K562 (cell line): ENCODE measurements around the gene FGF14. TPM values are rescaled to one million over a fixed set of nuclear protein-coding genes. Genes with fewer than 3 reads are reported as not detected.

Experiments used
- ATAC-seq: fragments of 200-7000 bp; cut with Tn5 transposase; 3 replicates; pipeline ENCODE4 v1.9.1; 2020; ENCODE audit warnings: moderate library complexity
- BruUV-seq: library from RNA; stranded (reverse); fragments of 400-500 nt; replicated peaks from 2 replicates; lab custom pipeline; 2021; lab: Mats Ljungman, UMichigan
- CTCF ChIA-PET: fragments of 300-600 bp; formaldehyde crosslinking; extraction: SDS; loops from one replicate; lab custom pipeline; 2021; ENCODE audit warnings: low intra/inter-chr PET ratio; lab: Yijun Ruan, JAX
- POLR2A ChIA-PET: fragments of 300-600, 350-650 bp; sonication (Branson Sonifier 250); formaldehyde crosslinking; extraction: SDS; loops from one replicate; lab custom pipeline; 2021; ENCODE audit warnings: antibody characterized with exemption, inconsistent platforms; lab: Yijun Ruan, JAX
- DNase-seq, 4 experiments: peaks; one replicate each; pipeline versions ENCODE4 v3.0.0 to v3.0.0-alpha.2; 2011 to 2018; ENCODE audit warnings: low spot score in 3 of 4, mixed read lengths in 3 of 4; ENCODE audit errors: extremely low read depth in 1 of 4
- FAIRE-seq: peaks from 2 replicates; lab custom pipeline; 2011; peaks lifted over from hg19 to GRCh38; lab: Jason Lieb, UNC
- H2AFZ ChIP-seq: 2 replicates; pipeline ENCODE4 v1.6.0; 2011; ENCODE audit warnings: low read depth, low read length, control low read depth, inconsistent platforms
- H3K27ac ChIP-seq: fragments of 200-600 bp; 3 replicates; pipeline ENCODE4 v1.8.0; 2011; ENCODE audit warnings: low read depth, mild to moderate bottlenecking, control low read depth, inconsistent platforms, low read length, moderate library complexity, mixed read lengths; ENCODE audit errors: extremely low read depth
- H3K27me3 ChIP-seq, 2 experiments: fragments of 300-600 bp in 1 of 2; 2 replicates in 1 of 2; 3 replicates in 1 of 2; pipeline versions ENCODE4 v1.6.0 to v1.8.0; 2011; ENCODE audit warnings: inconsistent platforms in 2 of 2, low read length in 2 of 2, mild to moderate bottlenecking in 1 of 2, mixed read lengths in 1 of 2, moderate library complexity in 1 of 2; ENCODE audit not compliant: control insufficient read depth in 2 of 2, insufficient read depth in 2 of 2
- H3K36me3 ChIP-seq: fragments of 300-600 bp; 3 replicates; pipeline ENCODE4 v1.8.0; 2011; ENCODE audit warnings: mild to moderate bottlenecking, low read length, inconsistent platforms; ENCODE audit not compliant: control insufficient read depth, insufficient read depth
- H3K4me1 ChIP-seq, 2 experiments: fragments of 200-600 bp in 1 of 2; replicated peaks in 1 of 2; 2 replicates in 1 of 2; 3 replicates in 1 of 2; pipeline versions ENCODE4 v1.5.1 to v1.8.0; 2011; ENCODE audit warnings: inconsistent platforms in 2 of 2, low read length in 2 of 2, mild to moderate bottlenecking in 1 of 2, mixed read lengths in 1 of 2, moderate library complexity in 1 of 2; ENCODE audit not compliant: control insufficient read depth in 2 of 2, insufficient read depth in 2 of 2
- H3K4me2 ChIP-seq: 2 replicates; pipeline ENCODE4 v1.6.1; 2011; ENCODE audit warnings: low read length, control low read depth, inconsistent platforms, mixed read lengths; ENCODE audit not compliant: insufficient read depth
- H3K4me3 ChIP-seq: fragments of 200-600 bp; sonication (generic), shearing (Covaris generic); 2 replicates; pipeline ENCODE4 v1.5.1; 2016; ENCODE audit warnings: control low read depth, inconsistent platforms
- H3K79me2 ChIP-seq: fragments of 200-600 bp; 3 replicates; pipeline ENCODE4 v1.8.0; 2011; ENCODE audit warnings: low read length, inconsistent platforms; ENCODE audit not compliant: control insufficient read depth, insufficient read depth
- H3K9ac ChIP-seq, 2 experiments: 2 replicates each; pipeline versions ENCODE4 v1.6.0 to v1.6.1; 2011; ENCODE audit warnings: low read depth in 2 of 2, low read length in 2 of 2, control low read depth in 1 of 2, inconsistent platforms in 1 of 2, mild to moderate bottlenecking in 1 of 2, mixed read lengths in 1 of 2; ENCODE audit not compliant: insufficient read depth in 1 of 2
- H3K9me1 ChIP-seq: one replicate; pipeline ENCODE4 v1.6.0; 2011; ENCODE audit warnings: inconsistent platforms, mild to moderate bottlenecking, low read length, moderate library complexity; ENCODE audit not compliant: control insufficient read depth, insufficient read depth
- H3K9me3 ChIP-seq: replicated peaks from 2 replicates; pipeline ENCODE4 v1.5.1; 2011; ENCODE audit warnings: low read depth, low read length, inconsistent platforms; ENCODE audit not compliant: control insufficient read depth, insufficient read depth
- H4K20me1 ChIP-seq: replicated peaks from 2 replicates; pipeline ENCODE4 v1.6.1; 2011; ENCODE audit warnings: low read length, inconsistent platforms, mixed read lengths; ENCODE audit not compliant: control insufficient read depth, insufficient read depth
- ELF1 ChIP-seq: fragments of 200-800 bp; sonication (Bioruptor generic); IDR thresholded peaks from 2 replicates; pipeline ENCODE4 v1.6.1; 2016; ENCODE audit warnings: missing genetic modification characterization, missing compliant biosample characterization
- GABPB1 ChIP-seq: sonication (generic); formaldehyde crosslinking; IDR thresholded peaks from 2 replicates; pipeline ENCODE4 v1.8.0; 2022; ENCODE audit warnings: mild to moderate bottlenecking, missing genetic modification reagents
- HCFC1 ChIP-seq: IDR thresholded peaks from 2 replicates; pipeline ENCODE4 v1.6.1; 2012; ENCODE audit warnings: low read depth, low read length, improper control_type of control experiment
- HMG20A ChIP-seq: fragments of 450-650 bp; formaldehyde crosslinking; conservative IDR thresholded peaks from 2 replicates; pipeline ENCODE4 v1.4.0; 2020; ENCODE audit warnings: mild to moderate bottlenecking, mixed read lengths
- KDM4B ChIP-seq, 2 experiments: fragments of 450-650 bp in 1 of 2; sonication (generic) in 1 of 2; IDR thresholded peaks; 2 replicates each; pipeline ENCODE4 v1.6.1; 2016 to 2017; ENCODE audit warnings: borderline replicate concordance in 2 of 2, antibody characterized with exemption in 1 of 2, low read depth in 1 of 2, mild to moderate bottlenecking in 1 of 2
- MEF2A ChIP-seq: IDR thresholded peaks from 2 replicates; pipeline ENCODE4 v1.6.1; 2011; ENCODE audit warnings: low read depth, mild to moderate bottlenecking, low read length, moderate library complexity; ENCODE audit not compliant: control insufficient read depth
- MTF1 ChIP-seq: fragments of 250-450 bp; sonication (Bioruptor Pico); IDR thresholded peaks from 2 replicates; pipeline ENCODE4 v1.9.0; 2021; ENCODE audit warnings: moderate library complexity, mild to moderate bottlenecking, inconsistent platforms, borderline replicate concordance
- RHOXF2B ChIP-seq: fragments of 250-450 bp; sonication (Bioruptor Pico); conservative IDR thresholded peaks from 2 replicates; pipeline ENCODE4 v1.5.1; 2021
- SRSF3 ChIP-seq: fragments of 200-400 bp; formaldehyde crosslinking; IDR thresholded peaks from 2 replicates; pipeline ENCODE4 v1.6.1; 2016; ENCODE audit warnings: mild to moderate bottlenecking, low read length, moderate library complexity; ENCODE audit not compliant: insufficient read depth
- SRSF7 ChIP-seq: fragments of 200-400 bp; formaldehyde crosslinking; optimal IDR thresholded peaks from 2 replicates; pipeline ENCODE3; 2017; ENCODE audit warnings: mild to moderate bottlenecking, low read depth, low read length
- SUPT5H ChIP-seq: fragments of 450-650 bp; IDR thresholded peaks from 2 replicates; pipeline ENCODE4 v1.6.1; 2016
- TEAD2 ChIP-seq: fragments of 450-650 bp; IDR thresholded peaks from 2 replicates; pipeline ENCODE4 v1.6.1; 2016; ENCODE audit warnings: missing genetic modification characterization, control low read depth, missing compliant biosample characterization
- XRCC4 ChIP-seq: IDR thresholded peaks from one replicate; pipeline ENCODE4 v1.6.1; 2011; ENCODE audit not compliant: insufficient read depth, insufficient read length; ENCODE audit errors: extremely low read depth
- ZBED1 ChIP-seq: IDR thresholded peaks from 2 replicates; pipeline ENCODE4 v1.6.1; 2014
- ZNF253 ChIP-seq: fragments of 250-450 bp; sonication (Bioruptor Pico); conservative IDR thresholded peaks from 2 replicates; pipeline ENCODE4 v1.6.1; 2021; ENCODE audit warnings: mild to moderate bottlenecking
- ZNF830 ChIP-seq: fragments of 250-450 bp; sonication (Bioruptor Pico); IDR thresholded peaks from 2 replicates; pipeline ENCODE4 v1.5.0; 2021; ENCODE audit warnings: mild to moderate bottlenecking
- WGBS: fragments of 100-300 bp; shearing (Covaris generic); methylation state at CpG from one replicate; pipeline ENCODE4 v1.1.6; 2016; ENCODE audit warnings: low coverage, mixed read lengths; ENCODE audit not compliant: insufficient coverage; ENCODE audit errors: missing lambda C conversion rate; 5-methylcytosine and 5-hydroxymethylcytosine counted together
- in situ Hi-C: fragments of 300-500 bp; cut with MboI; formaldehyde crosslinking; loops from 4 replicates; pipeline ENCODE4 v1.15.0; 2018; ENCODE audit warnings: inconsistent platforms, mixed read lengths
- intact Hi-C: fragments of 100-400 bp; cut with micrococcal nuclease; formaldehyde crosslinking; loops from 2 replicates; pipeline ENCODE4 v1.14.2; 2022
- polyA plus RNA-seq, 8 experiments: library from polyadenylated mRNA; depleted of rRNA in 4 of 8; stranded (reverse) in 5 of 8; unstranded in 3 of 8; fragments of >200 nt; fragmentation: Nextera tagmentation in 2 of 8; fragmentation: Illumina TruSeq in 1 of 8; extraction: Ambion mirVana in 2 of 8; extraction: Trizol in 1 of 8; gene quantifications; 2 replicates each; pipeline versions ENCODE4 v1.2.1 to v1.2.3, GENCODE V29; 2011 to 2014; ENCODE audit warnings: inconsistent platforms in 1 of 8, missing spikeins in 1 of 8
- total RNA-seq, 7 experiments: library from RNA; depleted of rRNA in 6 of 7; stranded (reverse); fragments of >200 nt in 6 of 7; fragmentation: Illumina TruSeq in 2 of 7; extraction: Trizol in 2 of 7; gene quantifications; 2 replicates each; pipeline versions ENCODE4 v1.2.1 to v1.2.3, GENCODE V29; 2011 to 2021; ENCODE audit warnings: low replicate concordance in 1 of 7
- TF ChIP-seq, protein P1 (sequence below), 2 experiments: IDR thresholded peaks; 2 replicates each; pipeline ENCODE4 v1.6.1; 2011; ENCODE audit warnings: borderline replicate concordance in 1 of 2, control low read depth in 1 of 2, low read depth in 1 of 2, low read length in 1 of 2, mild to moderate bottlenecking in 1 of 2, mixed read lengths in 1 of 2, moderate library complexity in 1 of 2; ENCODE audit not compliant: insufficient read depth in 1 of 2, insufficient read length in 1 of 2, poor library complexity in 1 of 2, severe bottlenecking in 1 of 2; ENCODE audit errors: extremely low read depth in 1 of 2
- TF ChIP-seq, protein P2 (sequence below): sonication (generic); formaldehyde crosslinking; IDR thresholded peaks from 2 replicates; pipeline ENCODE4 v1.8.1; 2022; ENCODE audit warnings: missing genetic modification reagents

FGF14 gene
- total and polyA plus RNA-seq, 9 of the 15 experiments (the other 6 are each of a cell fraction or from before 2014, with no cell fraction given), result not detected

DNA sequence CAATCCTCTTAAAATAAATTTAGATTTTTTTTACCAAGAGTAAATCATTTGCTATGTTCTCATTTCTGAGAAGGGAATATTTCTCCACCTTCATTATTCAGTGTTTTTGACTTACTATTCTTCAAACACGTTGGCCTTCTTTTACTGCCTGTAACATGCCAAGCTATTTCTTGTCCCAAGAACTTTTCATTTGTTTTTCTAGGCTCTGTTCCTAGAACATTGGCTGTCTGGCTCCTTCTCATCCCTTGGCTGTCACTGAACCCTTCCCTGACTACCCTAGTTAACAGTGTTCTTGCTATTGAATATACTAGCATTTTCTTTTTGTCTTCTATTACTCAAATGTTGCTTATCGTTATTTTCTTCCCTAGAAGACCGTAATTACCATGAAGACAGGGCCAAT, 701.2 kb downstream of the FGF14 start:
- Histone ChIP-seq H3K36me3 (no peaks in the 10 kb centered on the region), H2AFZ (no peak overlapping the region), H3K79me2 (no peaks in the 10 kb centered on the region), H3K9me3 (no peaks in the 10 kb centered on the region), H4K20me1 (no peaks in the 10 kb centered on the region), H3K9ac (no peak overlapping the region), H3K4me3 (no peak overlapping the region), H3K9me1 (no peaks in the 10 kb centered on the region), H3K27me3 (no peaks in the 10 kb centered on the region), H3K4me1 (no peaks in the 10 kb centered on the region), H3K4me2 (no peak overlapping the region), H3K27ac (no peak overlapping the region)
- WGBS, result 4% methylated on average over 3 of the region's 3 CpGs
- in situ Hi-C loops (no loop called here), intact Hi-C loops (no loop called here)
- ChIA-PET CTCF (no interaction called here), POLR2A (no interaction called here)
- ATAC-seq, result no peak
- TF ChIP-seq MTF1 (CRISPR knock-in tag) (no peak), HCFC1 (no peak), TEAD2 (tag) (no peak), SRSF3 (no peak), KDM4B (IDR thresholded peaks at IDR 0.05; ENCODE audit: borderline replicate concordance in 2 of 2, low read depth in 1 of 2) (no peak), GABPB1 (CRISPR knock-in tag) (no peak), MEF2A (no peak), SRSF7 (no peak), RHOXF2B (CRISPR knock-in tag) (no peak), SUPT5H (no peak), HMG20A (no peak), XRCC4 (no peak), ZBED1 (no peak), ZNF830 (CRISPR knock-in tag) (no peak), ELF1 (tag) (no peak), ZNF253 (CRISPR knock-in tag) (no peak)
- TF ChIP-seq, protein P1, sequence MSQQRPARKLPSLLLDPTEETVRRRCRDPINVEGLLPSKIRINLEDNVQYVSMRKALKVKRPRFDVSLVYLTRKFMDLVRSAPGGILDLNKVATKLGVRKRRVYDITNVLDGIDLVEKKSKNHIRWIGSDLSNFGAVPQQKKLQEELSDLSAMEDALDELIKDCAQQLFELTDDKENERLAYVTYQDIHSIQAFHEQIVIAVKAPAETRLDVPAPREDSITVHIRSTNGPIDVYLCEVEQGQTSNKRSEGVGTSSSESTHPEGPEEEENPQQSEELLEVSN (IDR thresholded peaks at IDR 0.05; ENCODE audit: borderline replicate concordance in 1 of 2, extremely low read depth in 1 of 2, insufficient read depth in 1 of 2, insufficient read length in 1 of 2, low read depth in 1 of 2, low read length in 1 of 2, poor library complexity in 1 of 2, severe bottlenecking in 1 of 2), result no peak
- TF ChIP-seq, protein P2, sequence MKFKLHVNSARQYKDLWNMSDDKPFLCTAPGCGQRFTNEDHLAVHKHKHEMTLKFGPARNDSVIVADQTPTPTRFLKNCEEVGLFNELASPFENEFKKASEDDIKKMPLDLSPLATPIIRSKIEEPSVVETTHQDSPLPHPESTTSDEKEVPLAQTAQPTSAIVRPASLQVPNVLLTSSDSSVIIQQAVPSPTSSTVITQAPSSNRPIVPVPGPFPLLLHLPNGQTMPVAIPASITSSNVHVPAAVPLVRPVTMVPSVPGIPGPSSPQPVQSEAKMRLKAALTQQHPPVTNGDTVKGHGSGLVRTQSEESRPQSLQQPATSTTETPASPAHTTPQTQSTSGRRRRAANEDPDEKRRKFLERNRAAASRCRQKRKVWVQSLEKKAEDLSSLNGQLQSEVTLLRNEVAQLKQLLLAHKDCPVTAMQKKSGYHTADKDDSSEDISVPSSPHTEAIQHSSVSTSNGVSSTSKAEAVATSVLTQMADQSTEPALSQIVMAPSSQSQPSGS (CRISPR knock-in tag), result no peak
- DNase-seq, result no peak
- no peak for FAIRE-seq
- BruUV-seq, result no TSS peak
